SKM-1 (cell line): ENCODE measurements around the gene COPG1.
"Not testable (repeated sequence)": the region's sequence is repeated elsewhere in the genome, so short reads cannot be mapped to it uniquely, and the experiment has no call there.

Source experiments
- DNase-seq: peaks from one replicate; lab custom pipeline; 2025; ENCODE audit not compliant: unreplicated experiment; lab: John Stamatoyannopoulos, UW

Gene COPG1, protein sequence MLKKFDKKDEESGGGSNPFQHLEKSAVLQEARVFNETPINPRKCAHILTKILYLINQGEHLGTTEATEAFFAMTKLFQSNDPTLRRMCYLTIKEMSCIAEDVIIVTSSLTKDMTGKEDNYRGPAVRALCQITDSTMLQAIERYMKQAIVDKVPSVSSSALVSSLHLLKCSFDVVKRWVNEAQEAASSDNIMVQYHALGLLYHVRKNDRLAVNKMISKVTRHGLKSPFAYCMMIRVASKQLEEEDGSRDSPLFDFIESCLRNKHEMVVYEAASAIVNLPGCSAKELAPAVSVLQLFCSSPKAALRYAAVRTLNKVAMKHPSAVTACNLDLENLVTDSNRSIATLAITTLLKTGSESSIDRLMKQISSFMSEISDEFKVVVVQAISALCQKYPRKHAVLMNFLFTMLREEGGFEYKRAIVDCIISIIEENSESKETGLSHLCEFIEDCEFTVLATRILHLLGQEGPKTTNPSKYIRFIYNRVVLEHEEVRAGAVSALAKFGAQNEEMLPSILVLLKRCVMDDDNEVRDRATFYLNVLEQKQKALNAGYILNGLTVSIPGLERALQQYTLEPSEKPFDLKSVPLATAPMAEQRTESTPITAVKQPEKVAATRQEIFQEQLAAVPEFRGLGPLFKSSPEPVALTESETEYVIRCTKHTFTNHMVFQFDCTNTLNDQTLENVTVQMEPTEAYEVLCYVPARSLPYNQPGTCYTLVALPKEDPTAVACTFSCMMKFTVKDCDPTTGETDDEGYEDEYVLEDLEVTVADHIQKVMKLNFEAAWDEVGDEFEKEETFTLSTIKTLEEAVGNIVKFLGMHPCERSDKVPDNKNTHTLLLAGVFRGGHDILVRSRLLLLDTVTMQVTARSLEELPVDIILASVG

GRCh38 chr3:129249284-129250065 lies at the start of gene COPG1:
Gene COPG1 (plus strand): TSS chr3:129249606. CDS start chr3:129249710, 104 bp downstream.
- DNase-seq = peak; percentile 83

GRCh38 chr3:129204473-129204872 lies 44.9 kb upstream of the COPG1 start:
- DNase-seq = no peak

DNA sequence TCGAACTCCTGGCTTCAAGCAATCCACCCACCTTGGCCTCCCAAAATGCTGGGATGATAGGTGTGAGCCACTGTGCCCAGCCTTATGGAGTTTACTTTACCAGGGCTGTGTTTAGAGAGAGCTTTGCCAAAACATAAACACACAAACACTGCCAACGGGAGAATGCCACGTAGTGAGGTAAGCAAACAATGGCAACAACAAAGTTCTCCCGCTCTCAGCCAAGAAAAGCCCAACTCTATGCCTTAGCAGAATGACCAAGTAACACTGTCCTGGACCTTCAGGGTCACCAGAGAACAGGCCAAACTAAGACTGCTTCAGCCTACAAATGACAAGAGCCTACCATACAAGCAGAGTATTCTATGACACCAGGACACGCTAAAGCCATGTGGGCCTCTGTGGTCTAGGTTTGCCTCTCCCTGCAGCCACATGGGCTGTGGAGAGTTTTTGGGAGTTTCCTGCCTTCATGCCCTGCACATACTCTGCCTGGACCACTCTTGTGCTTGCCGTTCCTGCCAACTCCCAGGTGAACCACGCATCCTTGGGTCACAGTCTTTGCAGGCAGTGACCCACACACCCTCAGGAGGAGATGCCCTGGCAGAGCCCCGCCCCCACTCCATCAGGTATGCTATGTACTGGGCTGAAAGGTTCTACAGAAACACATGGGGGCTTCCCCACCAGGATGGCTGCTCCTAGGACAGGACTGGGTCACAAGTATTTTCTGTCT lies 44.1 kb upstream of the COPG1 start:
- DNase-seq = no peak

GRCh38 chr3:129207479-129207878 lies 41.9 kb upstream of the COPG1 start:
- DNase-seq = no peak

GRCh38 chr3:129211345-129211744 lies 38.1 kb upstream of the COPG1 start:
- no peak for DNase-seq

GRCh38 chr3:129211772-129212171 lies 37.6 kb upstream of the COPG1 start:
- DNase-seq = no peak

DNA sequence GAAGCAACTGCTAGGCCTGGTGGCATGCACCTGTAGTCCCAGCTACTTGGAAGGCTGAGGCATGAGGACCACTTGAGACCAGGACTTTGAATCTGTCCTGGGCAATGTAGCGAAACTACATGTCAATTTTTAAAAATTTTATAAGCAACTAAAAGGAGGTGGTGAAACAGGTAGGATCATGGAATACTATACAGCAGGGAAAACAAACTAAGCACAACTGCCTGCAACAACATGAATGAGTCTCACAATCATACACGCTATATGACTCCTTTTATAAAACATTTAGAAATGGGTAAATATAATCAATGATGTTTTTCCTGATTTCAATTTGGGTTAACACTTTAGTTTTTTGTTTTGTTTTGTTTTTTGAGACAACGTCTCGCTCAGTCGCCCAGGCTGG lies 36.2 kb upstream of the COPG1 start:
- DNase-seq = no peak

DNA sequence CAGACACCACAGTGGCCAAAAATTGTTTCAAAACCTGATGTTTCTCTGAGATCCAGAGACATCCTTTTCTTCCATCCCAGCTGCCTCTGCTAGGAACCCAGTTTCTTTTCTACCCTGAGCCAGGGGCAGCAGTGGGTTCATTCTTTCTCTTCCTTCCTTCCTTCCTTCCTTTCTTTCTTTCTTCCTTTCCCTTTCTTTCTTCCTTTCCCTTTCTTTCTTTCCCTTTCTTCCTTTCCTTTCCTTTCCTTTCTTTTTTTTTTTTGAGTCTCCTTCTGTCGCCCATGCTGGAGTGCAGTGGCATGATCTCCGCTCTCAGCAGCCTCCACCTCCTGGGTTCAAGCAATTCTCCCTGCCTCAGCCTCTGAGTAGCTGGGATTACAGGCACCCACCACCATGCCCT lies 30.7 kb upstream of the COPG1 start:
- no peak for DNase-seq

GRCh38 chr3:129224387-129224786 lies 25.0 kb upstream of the COPG1 start:
- DNase-seq = not testable (repeated sequence)

DNA sequence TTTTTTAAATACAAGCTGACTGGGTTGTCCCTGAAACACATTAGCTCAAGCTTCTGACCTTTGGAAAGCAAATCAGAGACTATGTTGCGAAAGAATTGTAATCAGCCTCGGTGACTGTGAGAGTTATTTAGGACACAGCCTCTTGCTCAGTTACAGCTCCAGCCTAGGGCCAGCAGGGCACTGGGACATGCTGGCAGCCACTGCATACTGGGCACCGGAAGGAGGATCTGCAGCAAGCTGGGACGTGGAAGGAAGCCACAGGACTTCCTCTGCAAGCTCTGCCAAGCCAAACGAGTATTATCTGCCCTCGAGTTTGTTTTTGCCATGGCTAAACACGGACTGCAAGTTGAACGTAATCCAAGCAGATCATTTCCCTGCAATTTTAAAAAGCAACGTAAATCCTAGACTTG lies 24.4 kb upstream of the COPG1 start:
- DNase-seq = peak; percentile 75

DNA sequence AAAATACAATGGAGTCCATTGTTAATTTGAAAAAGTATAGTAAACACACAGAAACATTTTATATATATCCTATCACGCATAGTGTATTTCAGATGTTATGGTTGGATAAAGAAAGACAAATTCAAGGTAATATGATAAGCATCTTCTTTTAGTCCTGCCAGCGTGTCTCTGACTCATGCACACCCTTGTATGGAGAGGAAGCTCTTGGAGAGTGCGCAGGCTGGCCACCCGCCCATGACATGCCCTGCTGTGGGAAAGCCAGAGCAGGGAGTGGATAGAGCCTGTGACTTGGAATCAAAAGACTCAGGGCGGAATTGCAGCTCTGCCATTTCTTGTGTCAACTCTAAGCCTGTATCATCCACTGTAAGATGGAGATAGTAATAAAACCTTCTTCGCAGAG lies 23.0 kb upstream of the COPG1 start:
- no peak for DNase-seq

- no peak for DNase-seq
Observed at GRCh38 chr3:129228891-129229585, 20.4 kb upstream of the COPG1 start.

DNA sequence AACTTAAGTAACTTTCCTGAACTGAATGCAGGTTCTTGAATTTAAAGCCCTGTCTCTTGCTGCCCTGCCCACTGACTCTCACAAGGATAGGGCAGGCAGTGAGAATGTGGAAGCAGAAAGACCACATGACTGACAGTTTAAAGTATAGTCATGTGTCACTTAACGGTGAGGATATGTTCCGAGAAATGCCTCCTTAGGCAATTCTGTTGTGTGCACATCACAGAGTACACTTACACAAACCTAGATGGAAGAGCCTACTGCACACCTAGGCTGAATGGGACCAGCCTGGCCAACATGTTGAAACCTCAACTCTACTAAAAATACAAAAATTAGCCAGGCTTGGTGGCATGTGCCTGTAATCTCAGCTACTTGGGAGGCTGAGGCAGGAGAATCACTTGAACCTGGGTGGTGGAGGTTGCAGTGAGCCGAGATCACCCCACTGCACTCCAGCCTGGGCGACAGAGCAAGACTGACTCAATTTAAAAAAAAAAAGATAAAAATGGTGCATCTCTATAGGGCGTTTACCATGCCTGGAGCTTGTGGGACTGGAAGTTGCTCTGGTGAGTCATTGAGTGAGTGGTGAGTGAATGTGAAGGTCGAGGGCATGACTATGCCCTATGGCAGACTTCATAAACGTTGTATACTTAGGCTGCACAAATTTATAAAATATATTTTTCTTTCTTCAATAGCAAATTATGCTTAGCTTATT lies 18.9 kb upstream of the COPG1 start:
- DNase-seq = peak; percentile 63

GRCh38 chr3:129231331-129232119 lies 17.9 kb upstream of the COPG1 start:
- no peak for DNase-seq

GRCh38 chr3:129233538-129233937 lies 15.9 kb upstream of the COPG1 start:
- peak; percentile 89 for DNase-seq

DNA sequence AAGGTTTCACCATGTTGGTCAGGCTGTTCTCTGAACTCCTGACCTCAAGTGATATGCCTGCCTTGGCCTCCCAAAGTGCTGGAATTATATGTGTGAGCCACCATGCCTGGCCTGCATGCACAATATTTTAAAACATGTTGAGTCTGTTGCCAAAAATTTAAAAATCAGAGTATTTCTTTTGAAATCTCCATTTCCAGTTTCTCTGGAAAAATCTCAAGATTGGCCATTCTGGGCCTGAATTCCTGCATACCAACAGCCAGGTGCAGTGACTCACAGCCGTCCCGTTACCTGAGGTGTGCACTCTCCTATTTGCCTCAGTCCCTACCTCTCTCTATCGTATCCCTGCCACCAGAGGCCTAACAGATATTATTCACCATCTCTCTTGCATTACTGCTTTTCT lies 15.0 kb upstream of the COPG1 start:
- DNase-seq = no peak

- DNase-seq = no peak
Observed at GRCh38 chr3:129235344-129235917, 14.0 kb upstream of the COPG1 start.
